ENCODE data around the gene BSCL2. TPM values are rescaled to one million over a fixed set of nuclear protein-coding genes. Genes with fewer than 3 reads are reported as not detected.

Gene BSCL2
- total and polyA plus RNA-seq, 2 of the 13 experiments (the other 11 are each of a cell fraction or from before 2014, with no cell fraction given) = 19.5 to 21.1 TPM

DNA sequence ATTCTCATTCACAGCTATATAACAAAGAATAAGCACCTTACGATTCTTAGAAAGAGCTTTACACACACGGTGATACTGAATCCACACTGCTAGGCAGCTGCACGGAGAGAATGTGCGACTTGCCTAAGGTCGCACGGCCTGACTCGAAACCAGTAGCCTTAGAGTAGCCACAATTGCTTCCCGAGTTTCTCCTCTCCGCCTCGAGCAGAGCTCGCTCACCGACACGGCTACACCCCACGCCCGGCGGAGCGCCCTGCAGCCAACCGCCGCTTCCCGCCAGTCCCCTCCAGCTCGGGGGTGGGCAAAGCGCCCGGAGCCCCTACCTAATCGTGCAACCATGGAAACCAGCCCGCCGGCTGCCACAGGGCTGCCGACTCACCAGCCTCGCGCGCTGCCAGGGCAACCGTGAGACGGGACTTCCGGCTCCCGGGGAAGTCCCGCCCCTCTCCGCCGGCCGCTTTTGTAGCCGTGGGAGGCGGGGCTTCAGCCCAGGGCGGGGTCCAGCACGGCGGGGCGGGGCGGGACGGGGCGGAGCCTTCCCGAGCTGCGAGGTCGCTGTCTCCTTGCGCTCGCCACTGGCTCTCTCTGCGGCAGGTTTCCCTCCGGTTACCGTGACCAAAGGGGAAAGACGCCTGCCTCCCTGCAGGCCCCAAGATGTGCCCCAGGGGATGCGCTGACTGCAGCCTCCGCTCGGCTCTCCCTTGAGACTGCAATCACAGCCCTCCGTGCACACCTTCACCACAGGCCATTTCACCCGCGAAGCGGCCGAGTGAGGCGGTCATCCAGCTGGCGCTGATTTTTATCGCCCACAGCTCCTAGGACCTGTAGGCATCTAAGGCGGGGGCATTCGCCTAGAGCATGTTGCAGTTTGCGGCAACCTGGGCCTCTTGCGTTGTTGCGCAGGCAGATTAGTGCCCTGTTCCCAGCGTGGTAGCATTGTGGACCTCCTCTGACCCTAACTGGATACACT is 1.1 kb downstream of the BSCL2 start (continued):
- TF ChIP-seq AFF4 (CRISPR knock-in tag; IDR thresholded peaks at IDR 0.05) = no peak
- no peak for TF ChIP-seq ZKSCAN1 (IDR thresholded peaks at IDR 0.05; ENCODE audit: low read length)
- peak; percentile 80 for TF ChIP-seq ZNF687 (CRISPR knock-in tag; IDR thresholded peaks at IDR 0.05)
- peak; percentile 69 for TF ChIP-seq THAP11 (CRISPR knock-in tag; IDR thresholded peaks at IDR 0.05)
- TF ChIP-seq ARID4A (CRISPR knock-in tag; IDR thresholded peaks at IDR 0.05; ENCODE audit: borderline replicate concordance) = peak; percentile 88
- TF ChIP-seq, protein P1, sequence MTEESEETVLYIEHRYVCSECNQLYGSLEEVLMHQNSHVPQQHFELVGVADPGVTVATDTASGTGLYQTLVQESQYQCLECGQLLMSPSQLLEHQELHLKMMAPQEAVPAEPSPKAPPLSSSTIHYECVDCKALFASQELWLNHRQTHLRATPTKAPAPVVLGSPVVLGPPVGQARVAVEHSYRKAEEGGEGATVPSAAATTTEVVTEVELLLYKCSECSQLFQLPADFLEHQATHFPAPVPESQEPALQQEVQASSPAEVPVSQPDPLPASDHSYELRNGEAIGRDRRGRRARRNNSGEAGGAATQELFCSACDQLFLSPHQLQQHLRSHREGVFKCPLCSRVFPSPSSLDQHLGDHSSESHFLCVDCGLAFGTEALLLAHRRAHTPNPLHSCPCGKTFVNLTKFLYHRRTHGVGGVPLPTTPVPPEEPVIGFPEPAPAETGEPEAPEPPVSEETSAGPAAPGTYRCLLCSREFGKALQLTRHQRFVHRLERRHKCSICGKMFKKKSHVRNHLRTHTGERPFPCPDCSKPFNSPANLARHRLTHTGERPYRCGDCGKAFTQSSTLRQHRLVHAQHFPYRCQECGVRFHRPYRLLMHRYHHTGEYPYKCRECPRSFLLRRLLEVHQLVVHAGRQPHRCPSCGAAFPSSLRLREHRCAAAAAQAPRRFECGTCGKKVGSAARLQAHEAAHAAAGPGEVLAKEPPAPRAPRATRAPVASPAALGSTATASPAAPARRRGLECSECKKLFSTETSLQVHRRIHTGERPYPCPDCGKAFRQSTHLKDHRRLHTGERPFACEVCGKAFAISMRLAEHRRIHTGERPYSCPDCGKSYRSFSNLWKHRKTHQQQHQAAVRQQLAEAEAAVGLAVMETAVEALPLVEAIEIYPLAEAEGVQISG (CRISPR knock-in tag; IDR thresholded peaks at IDR 0.05) = peak; percentile 49; the same call in 1 of the 2 replicates
- TF ChIP-seq AGO1 (IDR thresholded peaks at IDR 0.05; ENCODE audit: low read depth, low read length, poor library complexity, severe bottlenecking) = peak; percentile 85
- TF ChIP-seq HIVEP1 (CRISPR knock-in tag; IDR thresholded peaks at IDR 0.05) = peak; percentile 52; the same call in 1 of the 2 replicates

Measured in HepG2 (cell line).